ENCODE results near the gene IGSF11. TPM values are rescaled to one million over a fixed set of nuclear protein-coding genes. Genes with fewer than 3 reads are reported as not detected.

Gene IGSF11
- total RNA-seq, 4 donors from 2014 or later, result 4.7 to 11.5 (median 8.6) TPM

DNA sequence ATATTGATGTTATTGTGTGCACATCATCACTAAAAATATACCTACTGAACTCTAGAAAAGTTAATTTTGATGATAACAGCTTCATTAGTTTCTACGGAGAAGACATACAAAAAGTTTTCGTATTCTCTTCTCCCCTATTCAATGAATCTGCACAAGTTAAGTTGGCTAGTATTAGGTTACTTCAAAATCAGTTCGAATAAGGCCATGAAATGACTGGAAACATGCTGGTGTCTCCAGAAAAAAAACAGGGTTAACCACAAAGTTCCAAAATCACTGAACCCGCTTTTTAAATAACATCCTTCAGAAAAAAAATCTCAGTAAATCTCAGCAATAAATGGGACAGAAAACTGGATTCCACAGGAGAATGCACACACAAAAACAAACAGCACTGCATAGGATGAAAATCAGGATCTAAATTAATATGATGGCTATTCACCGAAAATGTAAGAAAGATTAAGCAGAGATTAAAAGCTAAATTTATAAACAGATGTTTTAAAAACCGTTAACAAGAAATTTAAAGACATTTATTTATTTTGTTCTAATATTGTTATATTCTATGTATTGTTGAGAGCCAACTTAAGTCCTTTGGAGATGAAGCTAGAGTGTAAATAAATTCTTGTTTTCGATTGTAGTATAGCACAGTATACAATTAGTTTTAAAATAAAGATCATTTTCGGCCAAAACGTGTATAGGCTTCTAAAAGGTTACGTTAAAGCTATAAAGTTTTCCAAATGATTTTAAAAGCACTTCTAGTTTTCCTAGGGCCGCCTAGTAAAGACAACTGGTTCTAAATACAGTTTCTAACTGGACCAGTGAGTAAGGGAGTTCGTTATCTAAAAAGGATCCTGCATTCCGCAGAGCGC is 1.0 kb downstream of the IGSF11 start:
- DNase-seq (no peak), ATAC-seq (no peak)
- Histone ChIP-seq H3K27me3 (peaks cover 0 to 2% (median 0%) of the 10 kb centered on the region in 3 donors), H3K36me3 (no peaks in the 10 kb centered on the region), H3K4me1 (peaks cover 0 to 5% of the 10 kb centered on the region in 2 donors), H3K9me3 (no peaks in the 10 kb centered on the region), H3K4me3 (peak overlapping the region; percentile 68 to 76 (median 72)), H3K27ac (peak overlapping the region; percentile 63 to 77 (median 68))
- TF ChIP-seq, protein P1, sequence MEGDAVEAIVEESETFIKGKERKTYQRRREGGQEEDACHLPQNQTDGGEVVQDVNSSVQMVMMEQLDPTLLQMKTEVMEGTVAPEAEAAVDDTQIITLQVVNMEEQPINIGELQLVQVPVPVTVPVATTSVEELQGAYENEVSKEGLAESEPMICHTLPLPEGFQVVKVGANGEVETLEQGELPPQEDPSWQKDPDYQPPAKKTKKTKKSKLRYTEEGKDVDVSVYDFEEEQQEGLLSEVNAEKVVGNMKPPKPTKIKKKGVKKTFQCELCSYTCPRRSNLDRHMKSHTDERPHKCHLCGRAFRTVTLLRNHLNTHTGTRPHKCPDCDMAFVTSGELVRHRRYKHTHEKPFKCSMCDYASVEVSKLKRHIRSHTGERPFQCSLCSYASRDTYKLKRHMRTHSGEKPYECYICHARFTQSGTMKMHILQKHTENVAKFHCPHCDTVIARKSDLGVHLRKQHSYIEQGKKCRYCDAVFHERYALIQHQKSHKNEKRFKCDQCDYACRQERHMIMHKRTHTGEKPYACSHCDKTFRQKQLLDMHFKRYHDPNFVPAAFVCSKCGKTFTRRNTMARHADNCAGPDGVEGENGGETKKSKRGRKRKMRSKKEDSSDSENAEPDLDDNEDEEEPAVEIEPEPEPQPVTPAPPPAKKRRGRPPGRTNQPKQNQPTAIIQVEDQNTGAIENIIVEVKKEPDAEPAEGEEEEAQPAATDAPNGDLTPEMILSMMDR (IDR thresholded peaks at IDR 0.05 in 4 of 5, conservative IDR thresholded peaks at IDR 0.05 in 1 of 5), result no peak
- TF ChIP-seq POLR2A (IDR thresholded peaks at IDR 0.05), result no peak
- intact Hi-C loops (cut with DNase I; ENCODE audit: low total_unique reads), result loop anchor here (2.0 kb wide), 1 partner anchor 101 kb away; no protein-coding TSS in a partner anchor
- in situ Hi-C loops (cut with MboI; ENCODE audit: low sequenced_read_pairs in 4 of 4), result loop anchor here in 1 of 4 donors (10.0 kb wide), 1 partner anchor 149 kb away; no protein-coding TSS in a partner anchor

GRCh38 chr3:119025171-119025795 is 9.4 kb downstream of the IGSF11 start:
- Histone ChIP-seq H3K9me3 (no peaks in the 10 kb centered on the region), H3K27me3 (no peaks in the 10 kb centered on the region), H3K27ac (no peak overlapping the region), H3K4me3 (no peak overlapping the region), H3K4me1 (no peaks in the 10 kb centered on the region), H3K36me3 (no peaks in the 10 kb centered on the region)
- DNase-seq (no peak), ATAC-seq (no peak)
- in situ Hi-C loops (cut with MboI; ENCODE audit: low sequenced_read_pairs in 4 of 4) (no loop called here), intact Hi-C loops (cut with DNase I; ENCODE audit: low total_unique reads) (no loop called here)
- TF ChIP-seq, protein P1 (IDR thresholded peaks at IDR 0.05 in 4 of 5, conservative IDR thresholded peaks at IDR 0.05 in 1 of 5), result no peak
- TF ChIP-seq POLR2A (IDR thresholded peaks at IDR 0.05), result no peak

- Histone ChIP-seq H3K27me3 (no peaks in the 10 kb centered on the region), H3K9me3 (no peaks in the 10 kb centered on the region), H3K4me3 (no peak overlapping the region), H3K27ac (no peak overlapping the region), H3K36me3 (no peaks in the 10 kb centered on the region), H3K4me1 (peaks cover 4 to 5% of the 10 kb centered on the region in 2 donors)
- intact Hi-C loops (cut with DNase I; ENCODE audit: low total_unique reads), result loop anchor here (5.0 to 10.0 kb wide), 2 partner anchors 55 to 88 kb away; no protein-coding TSS in a partner anchor
- DNase-seq (peak in 1 of 2 donors; percentile 10), ATAC-seq (no peak)
- in situ Hi-C loops (cut with MboI; ENCODE audit: low sequenced_read_pairs in 4 of 4), result no loop called here
- no peak for TF ChIP-seq POLR2A (IDR thresholded peaks at IDR 0.05)
- TF ChIP-seq, protein P1 (IDR thresholded peaks at IDR 0.05 in 4 of 5, conservative IDR thresholded peaks at IDR 0.05 in 1 of 5), result no peak
Measured at GRCh38 chr3:119019767-119020518, 14.7 kb downstream of the IGSF11 start.

DNA sequence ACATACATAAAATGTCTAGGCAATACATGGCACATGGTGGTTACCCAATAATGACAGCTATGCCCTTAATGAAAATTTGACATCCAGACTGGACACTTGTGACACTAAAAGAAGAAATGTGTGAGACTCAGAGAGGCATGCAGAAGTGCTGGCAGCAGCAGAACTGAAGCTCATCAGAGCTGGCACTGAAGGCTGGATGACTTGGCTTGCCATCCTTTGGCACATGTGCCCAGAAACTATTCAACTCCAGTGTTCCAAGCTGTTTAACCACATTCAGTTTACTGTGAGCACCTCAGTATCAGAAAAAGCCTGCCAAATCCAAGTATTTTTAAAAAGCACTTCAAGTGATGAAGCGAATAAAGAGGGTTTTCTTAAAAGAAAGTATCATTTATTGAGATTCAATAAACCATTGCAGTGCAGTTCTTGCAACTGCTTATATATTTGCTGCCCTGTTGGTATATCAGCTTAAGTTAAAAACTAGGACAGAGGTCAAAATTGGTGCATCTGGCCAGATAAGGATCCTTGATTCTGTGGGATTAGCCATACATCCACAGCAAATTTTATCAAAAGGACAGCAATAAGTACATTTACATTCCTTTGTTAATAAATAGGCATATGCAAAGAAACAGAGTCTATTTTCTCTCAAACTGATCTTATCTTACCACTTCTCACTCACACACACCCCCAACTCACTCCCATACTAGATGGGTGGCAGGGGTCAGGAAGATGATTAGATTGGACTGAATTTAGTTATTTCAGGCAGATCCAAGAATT is 15.8 kb downstream of the IGSF11 start:
- Histone ChIP-seq H3K36me3 (no peaks in the 10 kb centered on the region), H3K27ac (peak overlapping the region; percentile 0 to 49 (median 14)), H3K4me3 (no peak overlapping the region), H3K27me3 (no peaks in the 10 kb centered on the region), H3K4me1 (peaks cover 4 to 5% of the 10 kb centered on the region in 2 donors), H3K9me3 (no peaks in the 10 kb centered on the region)
- no peak for TF ChIP-seq POLR2A (IDR thresholded peaks at IDR 0.05)
- TF ChIP-seq, protein P1 (IDR thresholded peaks at IDR 0.05 in 4 of 5, conservative IDR thresholded peaks at IDR 0.05 in 1 of 5), result no peak
- in situ Hi-C loops (cut with MboI; ENCODE audit: low sequenced_read_pairs in 4 of 4) (no loop called here), intact Hi-C loops (cut with DNase I; ENCODE audit: low total_unique reads) (loop anchor here (5.0 to 10.0 kb wide), 2 partner anchors 54 to 87 kb away; no protein-coding TSS in a partner anchor)
- peak; percentile 30 to 67 for DNase-seq
- ATAC-seq, result peak; percentile 92 to 96
